Urinary bladder (tissue), 4 donors: Measurements from ENCODE around the gene FEZ2. TPM values are rescaled to one million over a fixed set of nuclear protein-coding genes. Genes with fewer than 3 reads are reported as not detected.

Experiments used
- DNase-seq: peaks from one replicate; pipeline ENCODE4 v3.0.0-alpha.2; 2015; ENCODE audit errors: extremely low spot score
- H3K27ac ChIP-seq: one replicate; pipeline ENCODE4 v1.5.1; 2013; ENCODE audit warnings: low read depth, mild to moderate bottlenecking, moderate library complexity
- H3K36me3 ChIP-seq: one replicate; pipeline ENCODE4 v1.6.1; 2013; ENCODE audit warnings: mild to moderate bottlenecking, moderate library complexity; ENCODE audit not compliant: insufficient read depth
- H3K4me1 ChIP-seq: one replicate; pipeline ENCODE4 v1.6.1; 2013; ENCODE audit warnings: mild to moderate bottlenecking, moderate library complexity; ENCODE audit not compliant: insufficient read depth
- H3K4me3 ChIP-seq: one replicate; pipeline ENCODE4 v1.5.1; 2013; ENCODE audit warnings: low read depth, low read length
- WGBS: extraction: QIAGEN DNeasy Blood & Tissue Kit; methylation state at CpG from one replicate; pipeline ENCODE4 v1.1.7; 2013; 5-methylcytosine and 5-hydroxymethylcytosine counted together
- polyA plus RNA-seq: library from polyadenylated mRNA; stranded (reverse); fragments of 200-250 nt; gene quantifications from one replicate; pipeline ENCODE4 v1.2.3, GENCODE V29; 2013
- total RNA-seq: library from RNA; depleted of rRNA; stranded (reverse); fragments of >200 nt; gene quantifications from one replicate; pipeline ENCODE4 v1.2.3, GENCODE V29; 2014
- donor health status: healthy with polysubstance abuse.
- donor health status: healthy.

FEZ2 gene
- total and polyA plus RNA-seq, 2 donors: 39.3 to 69.6 TPM

GRCh38 chr2:36578343-36579296 is 19.3 kb downstream of the FEZ2 start:
- DNase-seq: peak; percentile 43
- H3K27ac ChIP-seq: no peak overlapping the region
- H3K4me1 ChIP-seq: no peaks in the 10 kb centered on the region
- 87% methylated on average over 10 of the region's 10 CpGs for WGBS
- H3K36me3 ChIP-seq: peaks cover 6% of the 10 kb centered on the region
- H3K4me3 ChIP-seq: no peak overlapping the region

GRCh38 chr2:36577884-36578283 is 20.1 kb downstream of the FEZ2 start:
- Histone ChIP-seq H3K36me3 (peaks cover 6% of the 10 kb centered on the region), H3K4me1 (no peaks in the 10 kb centered on the region), H3K27ac (no peak overlapping the region), H3K4me3 (no peak overlapping the region)
- DNase-seq: no peak
- WGBS: 91% methylated on average over 2 of the region's 2 CpGs

DNA sequence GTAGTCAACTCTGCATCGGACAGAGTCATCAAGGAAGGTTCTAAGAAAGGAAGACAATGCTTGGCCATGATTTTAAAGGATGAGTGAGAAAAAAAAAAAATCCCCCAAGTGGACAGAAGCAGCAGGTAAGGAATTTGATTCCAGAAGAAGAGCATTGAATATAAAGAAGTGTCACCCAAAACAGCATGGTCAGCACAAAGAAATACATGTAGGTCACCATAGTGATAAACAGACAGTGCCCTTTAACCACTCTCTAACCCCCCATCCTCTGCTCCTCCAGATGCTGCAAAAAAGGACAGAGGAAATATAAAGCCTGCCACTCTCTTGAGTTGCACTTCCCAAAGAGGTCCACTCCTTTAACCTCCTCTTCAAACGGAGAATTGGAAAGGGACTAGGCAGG is 23.4 kb downstream of the FEZ2 start:
- Histone ChIP-seq H3K36me3 (peaks cover 2% of the 10 kb centered on the region), H3K27ac (no peak overlapping the region), H3K4me1 (no peaks in the 10 kb centered on the region), H3K4me3 (no peak overlapping the region)
- no peak for DNase-seq
- 95% methylated on average over 2 of the region's 2 CpGs for WGBS

GRCh38 chr2:36573165-36573564 is 24.8 kb downstream of the FEZ2 start:
- Histone ChIP-seq H3K36me3 (no peaks in the 10 kb centered on the region), H3K4me1 (no peaks in the 10 kb centered on the region), H3K27ac (no peak overlapping the region), H3K4me3 (no peak overlapping the region)
- WGBS: 99% methylated on average over 1 of the region's 1 CpG
- DNase-seq: no peak

- Histone ChIP-seq H3K36me3 (no peaks in the 10 kb centered on the region), H3K4me3 (no peak overlapping the region), H3K4me1 (no peaks in the 10 kb centered on the region), H3K27ac (no peak overlapping the region)
- 62% methylated on average over 4 of the region's 4 CpGs for WGBS
- DNase-seq: no peak
These were observed 25.3 kb downstream of the FEZ2 start for GRCh38 chr2:36572719-36573059.

DNA sequence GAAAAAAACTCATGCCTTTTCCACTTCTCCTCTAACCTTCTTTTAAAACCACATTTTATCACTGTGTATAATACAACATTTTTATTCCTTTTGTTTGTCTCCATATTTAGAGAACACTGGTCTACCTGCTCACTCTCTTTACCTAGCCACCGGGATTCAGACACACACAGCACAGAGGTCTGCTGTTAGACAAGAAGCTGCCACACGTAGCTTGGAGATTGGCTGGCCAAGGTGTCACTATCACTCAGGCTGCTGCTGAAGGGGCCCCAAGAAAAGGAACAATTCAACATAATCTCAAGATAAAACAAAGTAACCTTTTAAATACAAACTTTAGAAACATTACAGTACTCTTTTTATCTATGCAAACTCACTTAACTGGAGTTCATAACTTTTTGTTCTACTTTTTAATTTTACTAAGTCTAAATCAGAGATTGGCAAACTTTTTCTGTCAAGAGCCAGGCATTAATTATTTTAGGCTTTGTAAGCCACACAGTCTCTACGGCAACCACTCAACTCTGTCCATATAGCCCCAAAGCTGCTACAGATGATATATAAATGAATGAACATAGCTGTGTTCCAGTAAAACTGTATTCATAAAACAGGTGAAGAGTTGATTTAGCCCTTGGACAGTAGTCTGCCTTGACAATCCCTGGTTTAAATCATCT is 25.8 kb downstream of the FEZ2 start:
- no peak overlapping the region for H3K4me3 ChIP-seq
- no peaks in the 10 kb centered on the region for H3K36me3 ChIP-seq
- no peaks in the 10 kb centered on the region for H3K4me1 ChIP-seq
- 83% methylated on average over 3 of the region's 3 CpGs for WGBS
- DNase-seq: no peak
- no peak overlapping the region for H3K27ac ChIP-seq

DNA sequence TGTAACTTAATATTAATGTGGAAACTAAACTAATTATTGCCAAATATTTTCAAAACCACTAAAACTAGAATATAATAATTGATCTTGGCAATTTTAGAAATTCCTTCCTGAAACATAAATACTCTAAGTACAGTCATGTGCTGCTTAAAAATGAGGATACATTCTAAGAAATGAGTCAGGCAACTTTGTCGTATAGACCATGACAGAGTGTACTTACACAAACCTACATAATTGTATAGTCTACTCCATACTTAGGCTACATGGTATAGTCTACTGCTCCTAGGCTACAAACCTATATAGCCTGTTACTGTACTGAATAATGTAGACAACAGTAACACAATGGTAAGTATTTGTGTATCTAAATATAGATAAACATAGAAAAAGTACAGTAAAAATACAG is 27.6 kb downstream of the FEZ2 start:
- WGBS: 80% methylated on average over 1 of the region's 1 CpG
- peaks cover under 1% of the 10 kb centered on the region for H3K36me3 ChIP-seq
- DNase-seq: no peak
- no peak overlapping the region for H3K27ac ChIP-seq
- no peak overlapping the region for H3K4me3 ChIP-seq
- H3K4me1 ChIP-seq: no peaks in the 10 kb centered on the region

- 65% methylated on average over 3 of the region's 3 CpGs for WGBS
- H3K27ac ChIP-seq: no peak overlapping the region
- peaks cover 2% of the 10 kb centered on the region for H3K36me3 ChIP-seq
- H3K4me1 ChIP-seq: no peaks in the 10 kb centered on the region
- DNase-seq: no peak
- no peak overlapping the region for H3K4me3 ChIP-seq
These were observed 28.6 kb downstream of the FEZ2 start for GRCh38 chr2:36569267-36569856.

DNA sequence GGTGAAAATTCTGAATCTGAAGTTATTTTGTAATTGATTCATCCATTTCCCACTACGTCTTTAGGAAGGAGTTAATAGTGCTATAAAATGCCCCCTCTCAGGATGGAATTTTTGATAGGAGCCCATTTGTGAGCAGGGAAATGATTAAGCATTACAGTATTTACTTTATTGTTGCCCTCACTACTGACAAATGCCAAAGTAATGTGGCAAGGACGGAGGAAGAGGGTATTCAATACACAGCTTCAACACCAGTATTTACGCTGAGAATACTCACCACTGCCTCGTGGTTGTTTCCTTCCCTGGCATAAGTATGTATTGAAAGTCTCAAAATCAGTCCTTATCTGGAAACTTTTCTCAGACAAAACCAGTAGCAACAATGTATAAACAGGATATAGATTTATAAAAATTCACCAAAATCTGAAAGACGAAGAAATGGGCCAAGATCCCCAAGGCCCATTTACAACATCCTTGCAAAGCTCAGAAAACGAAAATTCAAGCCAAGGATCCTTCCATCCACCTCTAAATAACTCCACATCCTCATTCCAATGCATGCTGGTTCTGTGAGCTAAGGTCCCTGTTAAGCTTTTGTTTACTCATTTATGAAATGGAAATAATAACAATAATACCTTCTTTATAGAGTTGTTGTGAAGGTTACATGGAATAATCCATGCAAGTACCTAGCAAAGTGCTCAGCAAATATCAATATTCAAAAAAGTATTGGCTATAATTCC is 29.3 kb downstream of the FEZ2 start:
- H3K4me3 ChIP-seq: no peak overlapping the region
- no peaks in the 10 kb centered on the region for H3K4me1 ChIP-seq
- DNase-seq: no peak
- peak overlapping the region; percentile 18 for H3K27ac ChIP-seq
- peaks cover 2% of the 10 kb centered on the region for H3K36me3 ChIP-seq
- 68% methylated on average over 6 of the region's 6 CpGs for WGBS

DNA sequence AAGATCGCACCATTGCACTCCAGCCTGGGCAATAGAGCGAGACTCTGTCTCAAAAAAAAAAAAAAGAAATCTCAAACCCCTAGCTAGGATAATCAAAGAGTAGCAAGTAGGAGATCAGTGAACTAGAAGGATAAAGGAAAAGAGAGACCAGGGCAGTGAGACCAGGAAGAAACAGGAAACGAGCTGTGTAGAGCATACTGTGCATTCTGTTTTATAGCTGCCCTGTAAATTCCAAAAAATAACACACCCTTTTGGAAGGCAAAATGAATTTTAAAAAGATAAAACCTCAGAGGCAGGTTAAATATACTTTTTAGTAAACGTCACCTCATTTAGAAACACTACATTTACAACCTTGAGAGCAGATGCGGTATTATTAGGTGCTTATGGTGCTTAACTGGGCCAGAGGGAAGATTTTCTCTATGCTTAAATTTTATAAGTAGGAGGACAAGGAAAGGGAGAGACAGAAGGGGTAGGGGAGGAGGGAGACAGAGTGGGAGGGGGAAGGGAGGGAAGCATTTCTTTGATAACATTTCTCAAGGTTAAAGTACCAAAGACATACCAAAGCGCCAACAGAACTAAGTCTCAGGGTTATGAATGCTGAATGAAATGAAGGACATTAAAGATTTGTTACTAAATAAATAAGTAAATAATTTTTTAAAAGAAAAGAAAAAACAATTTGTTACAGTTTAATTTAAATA is 30.1 kb downstream of the FEZ2 start:
- no peak for DNase-seq
- peak overlapping the region; percentile 18 for H3K27ac ChIP-seq
- peaks cover 2% of the 10 kb centered on the region for H3K36me3 ChIP-seq
- H3K4me1 ChIP-seq: no peaks in the 10 kb centered on the region
- 89% methylated on average over 6 of the region's 6 CpGs for WGBS
- H3K4me3 ChIP-seq: no peak overlapping the region

DNA sequence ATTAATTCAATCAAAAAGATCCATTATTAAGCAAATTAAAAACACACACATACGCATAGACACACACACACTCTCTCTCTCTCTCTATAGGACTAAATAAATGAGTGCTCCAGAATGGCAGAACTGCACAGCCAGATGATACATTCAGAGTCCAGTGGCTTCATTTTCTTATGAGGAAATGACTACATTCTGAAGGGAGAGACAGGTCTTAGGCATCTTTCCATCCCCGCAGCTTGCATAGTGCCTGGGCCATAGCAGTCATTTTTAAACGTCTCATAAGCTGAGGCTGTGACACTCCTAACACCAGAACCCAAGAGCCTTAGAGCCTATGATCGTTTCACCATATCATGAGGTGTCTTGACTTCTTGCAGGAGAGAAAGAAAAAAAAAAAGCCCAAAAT is 31.1 kb downstream of the FEZ2 start:
- H3K27ac ChIP-seq: no peak overlapping the region
- WGBS: 96% methylated on average over 4 of the region's 4 CpGs
- no peak for DNase-seq

GRCh38 chr2:36565712-36566111 is 32.3 kb downstream of the FEZ2 start:
- no peak overlapping the region for H3K27ac ChIP-seq
- no peaks in the 10 kb centered on the region for H3K4me1 ChIP-seq
- peaks cover 2% of the 10 kb centered on the region for H3K36me3 ChIP-seq
- no peak for DNase-seq
- no peak overlapping the region for H3K4me3 ChIP-seq
- WGBS: 96% methylated on average over 4 of the region's 4 CpGs

More for the DNA sequence above, 31.1 kb downstream of the FEZ2 start:
- Histone ChIP-seq H3K4me1 (no peaks in the 10 kb centered on the region), H3K4me3 (no peak overlapping the region), H3K36me3 (peaks cover 2% of the 10 kb centered on the region)

GRCh38 chr2:36564377-36564930 is 33.5 kb downstream of the FEZ2 start:
- no peaks in the 10 kb centered on the region for H3K4me1 ChIP-seq
- 92% methylated on average over 11 of the region's 11 CpGs for WGBS
- H3K4me3 ChIP-seq: no peak overlapping the region
- no peak for DNase-seq
- H3K27ac ChIP-seq: no peak overlapping the region
- H3K36me3 ChIP-seq: peaks cover 2% of the 10 kb centered on the region
